Astrocyte of the cerebellum (primary cell): ENCODE results near the gene LENEP.

Source experiments
- DNase-seq: peaks from one replicate; pipeline ENCODE4 v3.0.0-alpha.2; 2011; ENCODE audit warnings: low read depth
- H3K4me3 ChIP-seq: 2 replicates; pipeline ENCODE4 v1.5.1; 2011; ENCODE audit warnings: mild to moderate bottlenecking, low read depth, low read length, moderate library complexity
- in situ Hi-C: cut with HindIII; loops from 2 replicates; pipeline ENCODE4 v1.10.0; 2017; ENCODE audit warnings: low sequenced_read_pairs
- TF ChIP-seq, protein P1 (sequence below): IDR thresholded peaks from 2 replicates; pipeline ENCODE4 v1.5.1; 2012; ENCODE audit warnings: low read length, low read depth, moderate library complexity, mild to moderate bottlenecking; ENCODE audit errors: missing control alignments

LENEP gene

DNA sequence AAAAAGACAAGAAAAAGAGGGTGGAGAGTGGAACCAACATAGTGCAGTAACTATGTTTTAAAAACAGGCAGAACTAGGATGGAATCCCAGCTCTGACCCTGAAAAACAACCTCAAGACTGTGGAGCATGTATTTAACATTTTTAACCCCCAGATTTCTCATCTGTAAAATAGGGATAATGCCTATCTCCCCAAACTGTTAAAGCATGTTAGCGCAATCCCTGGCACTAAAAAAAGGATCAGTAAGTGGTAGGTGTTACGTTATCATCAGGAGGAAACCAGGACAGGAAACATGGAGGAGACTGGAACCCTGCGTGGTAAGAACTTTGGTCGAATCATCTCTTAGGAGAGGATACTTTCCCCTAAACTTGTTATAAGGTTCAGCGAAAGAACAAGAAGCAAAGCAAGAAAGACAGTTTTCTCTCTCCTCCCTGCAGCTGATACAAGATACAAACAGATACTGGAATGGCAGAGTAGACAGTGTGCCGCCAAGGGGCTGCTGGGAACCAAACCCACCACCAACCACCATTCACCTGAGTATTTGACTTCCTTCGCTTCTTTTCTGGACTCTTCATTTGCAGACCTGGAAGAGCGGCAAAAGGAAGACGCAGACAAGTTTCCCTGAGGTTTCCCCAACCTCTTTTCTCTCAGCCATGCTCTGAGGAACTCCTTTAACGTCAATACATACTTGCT is 32.8 kb upstream of the LENEP start:
- H3K4me3 ChIP-seq, result peak overlapping the region; percentile 72
- TF ChIP-seq, protein P1, sequence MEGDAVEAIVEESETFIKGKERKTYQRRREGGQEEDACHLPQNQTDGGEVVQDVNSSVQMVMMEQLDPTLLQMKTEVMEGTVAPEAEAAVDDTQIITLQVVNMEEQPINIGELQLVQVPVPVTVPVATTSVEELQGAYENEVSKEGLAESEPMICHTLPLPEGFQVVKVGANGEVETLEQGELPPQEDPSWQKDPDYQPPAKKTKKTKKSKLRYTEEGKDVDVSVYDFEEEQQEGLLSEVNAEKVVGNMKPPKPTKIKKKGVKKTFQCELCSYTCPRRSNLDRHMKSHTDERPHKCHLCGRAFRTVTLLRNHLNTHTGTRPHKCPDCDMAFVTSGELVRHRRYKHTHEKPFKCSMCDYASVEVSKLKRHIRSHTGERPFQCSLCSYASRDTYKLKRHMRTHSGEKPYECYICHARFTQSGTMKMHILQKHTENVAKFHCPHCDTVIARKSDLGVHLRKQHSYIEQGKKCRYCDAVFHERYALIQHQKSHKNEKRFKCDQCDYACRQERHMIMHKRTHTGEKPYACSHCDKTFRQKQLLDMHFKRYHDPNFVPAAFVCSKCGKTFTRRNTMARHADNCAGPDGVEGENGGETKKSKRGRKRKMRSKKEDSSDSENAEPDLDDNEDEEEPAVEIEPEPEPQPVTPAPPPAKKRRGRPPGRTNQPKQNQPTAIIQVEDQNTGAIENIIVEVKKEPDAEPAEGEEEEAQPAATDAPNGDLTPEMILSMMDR, result no peak
- no peak for DNase-seq
- in situ Hi-C loops, result no loop called here

DNA sequence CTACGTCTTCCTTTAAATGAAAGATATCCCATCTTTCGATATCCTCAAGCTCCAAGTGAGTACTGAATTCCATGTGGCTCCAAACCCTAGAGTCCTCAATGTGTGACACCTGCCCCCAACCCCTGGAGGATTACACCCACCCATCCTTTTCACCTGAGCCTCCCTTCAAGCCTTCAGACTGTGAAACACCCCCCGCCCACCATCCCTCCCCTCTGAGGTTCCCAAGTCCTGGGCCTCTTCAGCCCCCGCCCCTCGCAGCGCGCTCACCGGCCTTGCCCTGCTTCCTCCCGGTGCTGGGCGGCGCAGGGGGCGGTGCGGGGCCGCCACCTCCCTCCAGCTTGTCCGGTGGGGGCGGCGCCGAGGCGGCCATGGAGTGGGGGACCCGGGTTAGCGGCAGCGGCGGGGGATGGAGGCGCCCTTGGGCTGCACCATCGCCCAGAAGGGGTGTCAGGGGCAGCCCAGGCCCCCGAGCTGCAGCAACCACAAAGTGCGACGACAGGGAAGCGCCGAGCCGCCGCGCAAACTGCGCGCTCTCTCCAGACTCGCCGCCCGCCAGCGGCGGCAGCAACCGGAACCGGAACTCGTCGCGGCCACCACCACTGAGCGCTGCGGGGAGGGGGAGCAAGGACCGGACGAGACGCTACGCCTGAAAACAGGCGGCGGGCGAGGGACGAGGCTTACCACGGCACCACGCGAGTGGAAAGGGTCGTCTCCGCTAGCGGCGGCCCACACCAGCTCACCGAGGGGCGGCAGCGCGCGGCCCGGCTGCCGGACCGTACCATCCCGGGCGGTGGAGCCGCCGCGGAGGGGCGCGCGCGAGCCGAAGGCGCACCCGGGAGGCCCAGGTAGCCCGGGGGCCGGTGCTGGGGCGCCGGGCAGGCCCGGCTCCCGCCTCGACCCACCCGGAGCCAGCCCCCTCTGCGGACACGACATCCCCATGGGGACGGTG is 31.9 kb upstream of the LENEP start, which contains the start of gene PYGO2:
TSS of gene PYGO2 (minus strand) at position 576 of the 949 bp plus-strand sequence. CDS start at position 370, 206 bp downstream.
- TF ChIP-seq, protein P1, result peak; percentile 23
- no peak for DNase-seq

DNA sequence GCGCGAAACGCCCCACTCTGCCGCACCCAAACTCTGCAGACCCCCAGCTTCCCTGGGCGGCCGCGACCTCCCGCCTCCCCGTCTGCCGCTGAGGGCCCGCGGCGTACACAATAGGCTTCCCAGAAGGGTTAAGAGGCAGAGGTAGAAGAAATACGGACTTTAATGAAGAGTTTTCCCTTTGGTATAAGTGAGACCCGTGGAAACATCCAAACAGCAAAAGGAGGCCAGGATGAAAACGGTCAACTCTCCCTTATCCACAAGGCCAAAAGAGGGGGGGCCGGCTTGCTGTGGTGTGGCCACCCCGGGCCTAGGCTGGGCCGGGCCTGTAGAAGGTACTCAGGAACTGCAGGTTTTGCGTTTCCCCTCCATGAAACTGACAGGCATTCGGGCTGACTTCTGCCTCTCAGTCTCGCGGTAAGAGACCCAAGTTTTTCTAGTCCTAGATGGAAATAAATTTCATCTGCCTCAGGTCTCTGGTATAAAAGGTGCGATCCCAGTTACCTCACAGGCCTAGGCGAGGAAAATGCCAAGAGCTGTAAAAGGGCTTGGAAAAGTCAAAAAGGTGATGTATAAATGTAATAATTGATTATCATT is 31.1 kb upstream of the LENEP start:
- peak overlapping the region; percentile 72 for H3K4me3 ChIP-seq
- TF ChIP-seq, protein P1, result no peak
- in situ Hi-C loops, result no loop called here
- DNase-seq, result no peak

More for the DNA sequence above, 31.9 kb upstream of the LENEP start, which contains the start of gene PYGO2:
- in situ Hi-C loops, result no loop called here
- H3K4me3 ChIP-seq, result peak within 1 kb of the TSS; percentile 72

DNA sequence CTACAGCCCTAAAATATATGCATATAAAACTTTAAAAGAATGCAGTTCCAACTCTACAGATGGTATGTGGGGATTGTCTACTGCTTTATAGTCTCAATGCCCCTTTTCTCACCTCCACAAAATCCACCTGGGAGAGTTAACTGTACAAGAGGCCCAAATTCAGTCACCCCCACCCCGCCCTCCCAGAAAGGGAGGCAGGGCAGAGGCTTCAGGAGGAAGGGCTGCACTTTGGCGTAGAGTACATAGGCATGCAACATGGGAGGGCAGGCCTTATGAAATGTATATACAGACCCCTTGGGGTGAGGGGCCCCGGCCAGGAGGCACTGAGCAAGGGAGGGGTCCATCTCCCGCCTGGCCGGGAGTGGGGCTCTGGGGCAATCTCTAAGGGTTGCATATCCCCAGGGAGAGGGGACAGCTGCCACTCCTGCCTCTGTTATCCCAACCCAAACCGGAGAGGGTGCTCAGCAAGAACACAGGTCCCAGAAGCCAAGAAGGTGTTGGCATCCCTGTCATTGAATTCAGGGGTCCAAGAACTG is 30.5 kb upstream of the LENEP start:
- TF ChIP-seq, protein P1, result no peak
- in situ Hi-C loops, result no loop called here
- DNase-seq, result no peak
- peak overlapping the region; percentile 72 for H3K4me3 ChIP-seq

DNA sequence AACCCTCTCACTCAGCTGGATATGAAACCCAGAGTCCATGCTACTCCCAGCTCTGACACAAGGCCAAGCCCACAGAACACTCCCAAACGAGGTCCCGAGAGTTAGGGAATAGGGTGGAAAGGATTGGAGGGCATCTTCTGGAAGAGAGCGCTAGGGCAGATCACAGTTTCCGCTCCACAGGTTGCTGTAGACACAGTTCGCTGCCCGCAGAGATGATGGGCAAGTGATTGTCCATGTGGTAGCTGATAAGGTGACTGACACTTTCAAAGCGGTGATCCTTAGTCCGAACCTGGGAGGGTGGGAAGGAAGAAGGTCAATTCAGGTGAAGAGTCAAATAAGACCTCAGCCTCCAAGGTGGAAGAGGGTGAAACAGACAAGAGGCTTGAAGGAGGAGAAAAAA is 29.7 kb upstream of the LENEP start:
- H3K4me3 ChIP-seq, result no peak overlapping the region
- in situ Hi-C loops, result no loop called here
- TF ChIP-seq, protein P1, result no peak
- no peak for DNase-seq

DNA sequence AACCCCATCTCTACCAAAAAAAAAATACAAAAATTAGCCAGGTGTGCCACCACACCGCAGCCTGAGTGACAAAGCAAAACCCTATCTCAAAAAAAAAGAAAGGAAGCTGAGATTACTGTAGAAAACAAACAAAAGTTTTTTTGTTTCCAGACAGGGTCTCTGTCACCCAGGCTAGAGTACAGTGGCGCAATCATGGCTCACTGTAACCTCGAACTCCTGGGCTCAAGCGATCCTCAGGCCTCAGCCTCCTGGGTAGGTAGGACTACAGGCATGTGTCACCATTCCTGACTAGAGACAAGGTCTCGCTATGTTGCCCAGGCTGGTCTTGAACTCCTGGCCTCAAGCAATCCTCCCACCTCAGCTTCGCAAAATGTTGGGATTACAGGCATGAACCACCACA is 29.0 kb upstream of the LENEP start:
- DNase-seq, result no peak
- TF ChIP-seq, protein P1, result no peak
- in situ Hi-C loops, result no loop called here
- no peak overlapping the region for H3K4me3 ChIP-seq
